Measurements from ENCODE around the gene RECK.

GRCh38 chr9:36099718-36100117, 63.0 kb downstream of the RECK start:
- TF ChIP-seq POLR2A (IDR thresholded peaks at IDR 0.05) (no peak), CTCF (IDR thresholded peaks at IDR 0.05) (no peak), POLR2AphosphoS5 (IDR thresholded peaks at IDR 0.05) (no peak)

Measured in breast epithelium (tissue), 3 donors.